Lower leg skin (tissue), 3 donors: Measurements from ENCODE around the gene SAT2.

Source experiments
- CTCF ChIP-seq, 3 donors: fragments of 450-650 bp; IDR thresholded peaks; one replicate each; pipeline ENCODE4 v1.5.1; 2016; ENCODE audit warnings: antibody characterized with exemption in 3 of 3, mild to moderate bottlenecking in 3 of 3, moderate library complexity in 2 of 3
- POLR2A ChIP-seq, 2 donors: fragments of 450-650 bp; IDR thresholded peaks; one replicate each; pipeline ENCODE4 v1.6.1; 2016 to 2017; ENCODE audit warnings: antibody characterized with exemption in 2 of 2, mild to moderate bottlenecking in 1 of 2, moderate library complexity in 1 of 2

DNA sequence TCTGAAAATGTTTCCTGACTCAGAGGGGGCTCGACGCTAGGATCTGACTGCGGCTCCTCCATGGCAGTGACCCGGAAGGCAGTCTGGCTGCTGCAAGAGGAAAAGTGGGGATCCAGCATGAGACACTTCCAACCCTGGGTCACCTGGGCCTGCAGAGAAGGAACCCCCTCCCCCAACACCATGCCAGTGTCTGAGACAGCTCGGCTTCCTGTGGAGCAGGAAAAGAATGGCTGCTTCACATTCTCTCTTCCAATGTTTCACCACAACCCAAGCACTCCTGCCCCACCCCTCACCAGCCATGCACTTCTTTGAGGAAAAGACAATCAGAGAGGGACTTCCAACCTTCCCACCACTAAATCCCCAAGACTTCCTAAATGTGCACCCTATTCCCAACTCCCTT, 48.9 kb upstream of the SAT2 start:
- TF ChIP-seq CTCF (IDR thresholded peaks at IDR 0.05) (no peak), POLR2A (IDR thresholded peaks at IDR 0.05) (no peak)
